GM20000 (cell line): ENCODE measurements around the gene LOC101059915.
"Not testable (repeated sequence)": the region's sequence is repeated elsewhere in the genome, so short reads cannot be mapped to it uniquely, and the experiment has no call there.

ENCODE experiments used
- DNase-seq: peaks from one replicate; pipeline ENCODE4 v3.0.0; 2012; ENCODE audit warnings: low spot score

LOC101059915 gene

DNA sequence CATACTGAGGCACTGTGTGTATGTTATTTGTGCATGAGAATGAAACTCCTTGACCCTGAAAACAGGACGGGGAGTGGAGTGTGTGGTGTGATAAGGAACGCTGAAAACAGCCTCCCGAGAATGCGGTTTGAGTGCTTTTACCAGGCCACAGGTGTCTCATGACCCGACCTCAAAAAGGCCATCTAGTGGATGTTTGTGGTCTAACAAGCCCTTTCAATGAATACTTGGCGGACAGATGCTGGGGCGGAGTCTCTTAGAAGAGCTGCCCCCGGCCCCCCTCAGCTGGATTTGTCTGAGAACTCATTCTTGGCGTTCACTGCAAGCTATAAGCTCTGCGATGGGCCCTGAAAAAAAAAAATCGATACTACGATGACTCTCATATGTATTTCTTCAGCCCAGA lies 35.5 kb downstream of the LOC101059915 start:
- not testable (repeated sequence) for DNase-seq

DNA sequence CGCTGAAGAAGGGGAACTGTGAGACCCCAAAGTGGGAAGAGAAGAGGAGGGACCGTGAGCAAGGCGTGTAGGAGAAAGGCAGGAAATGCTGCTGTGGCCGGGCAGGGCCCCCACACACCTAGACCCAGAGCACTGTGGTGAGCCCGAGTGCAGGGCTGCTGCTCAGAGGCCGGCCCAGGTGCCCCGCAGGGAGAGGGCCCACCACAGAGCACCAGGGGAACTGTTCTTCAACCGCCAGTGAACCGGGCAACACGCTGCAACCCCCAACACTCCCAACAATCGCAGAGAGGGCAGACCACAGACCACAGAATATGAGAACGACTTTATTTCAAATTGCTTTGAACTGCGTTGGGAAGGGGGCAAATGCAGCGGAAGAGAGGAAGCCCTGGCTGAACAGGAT lies 46.7 kb downstream of the LOC101059915 start:
- not testable (repeated sequence) for DNase-seq

DNA sequence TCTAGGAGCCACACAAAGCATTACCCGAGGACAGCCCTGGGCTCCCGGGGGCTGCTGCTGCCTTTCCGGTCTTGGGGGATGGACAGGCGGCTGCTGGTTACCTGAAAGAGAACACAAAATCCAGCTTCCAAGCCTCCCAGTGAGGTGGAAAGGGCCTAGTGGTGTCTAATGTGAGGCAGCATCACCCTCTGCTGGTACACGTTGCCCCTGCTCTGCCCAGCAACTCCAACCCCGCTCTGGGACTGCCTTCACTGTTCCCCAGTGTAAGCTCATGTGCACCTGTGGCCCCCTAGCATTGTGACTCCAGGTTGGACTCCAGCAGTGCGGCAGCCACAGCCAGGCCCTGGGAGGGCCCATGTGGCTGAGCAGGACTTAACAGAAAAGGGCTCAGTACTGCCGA lies 48.2 kb downstream of the LOC101059915 start:
- DNase-seq: not testable (repeated sequence)

DNA sequence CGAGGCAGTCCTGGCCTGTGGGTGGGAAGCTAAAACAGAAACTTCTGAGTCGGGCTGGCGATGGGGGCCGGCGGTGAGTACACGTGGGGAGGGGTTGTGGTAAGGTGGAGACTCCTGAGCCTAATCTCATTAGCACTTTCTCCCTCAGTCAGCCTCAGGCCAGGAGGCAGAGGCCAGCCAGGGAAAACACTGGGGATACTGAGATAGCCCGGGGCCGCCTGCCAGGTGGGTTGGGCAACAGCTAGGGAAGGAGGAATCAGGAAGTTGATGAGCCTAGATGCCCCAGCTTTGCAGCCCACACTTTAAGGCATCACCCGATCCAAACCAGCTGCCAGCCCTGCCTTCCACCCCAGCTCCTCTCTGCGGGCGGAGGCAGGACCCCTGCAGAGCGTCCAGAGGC lies 49.0 kb downstream of the LOC101059915 start:
- DNase-seq: not testable (repeated sequence)

DNA sequence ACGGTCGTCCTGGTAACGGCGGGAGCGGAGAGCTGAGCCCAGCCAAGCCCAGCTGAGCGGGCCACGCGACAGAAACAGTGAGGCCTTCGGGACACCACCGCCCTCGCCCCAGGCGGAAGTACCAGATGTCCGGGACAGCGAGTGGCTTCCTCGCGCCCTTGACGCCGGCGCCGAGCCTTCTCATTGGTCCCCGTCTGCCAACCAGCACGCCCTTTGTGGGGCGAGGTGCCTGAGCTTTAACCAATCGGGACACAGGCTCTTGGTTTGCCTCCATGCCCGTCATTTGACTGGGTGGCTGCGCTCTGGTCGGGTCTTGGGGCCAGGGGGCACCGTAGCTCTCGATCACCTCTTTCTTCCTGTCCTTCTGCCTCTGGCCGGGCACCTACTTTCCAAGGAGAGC lies 50.8 kb downstream of the LOC101059915 start, which contains the start of gene CXorf49:
TSS of gene CXorf49 (minus strand) at position 101 of the 400 bp plus-strand sequence. CDS start 134 bp downstream, outside the sequence.
- DNase-seq: not testable (repeated sequence)

DNA sequence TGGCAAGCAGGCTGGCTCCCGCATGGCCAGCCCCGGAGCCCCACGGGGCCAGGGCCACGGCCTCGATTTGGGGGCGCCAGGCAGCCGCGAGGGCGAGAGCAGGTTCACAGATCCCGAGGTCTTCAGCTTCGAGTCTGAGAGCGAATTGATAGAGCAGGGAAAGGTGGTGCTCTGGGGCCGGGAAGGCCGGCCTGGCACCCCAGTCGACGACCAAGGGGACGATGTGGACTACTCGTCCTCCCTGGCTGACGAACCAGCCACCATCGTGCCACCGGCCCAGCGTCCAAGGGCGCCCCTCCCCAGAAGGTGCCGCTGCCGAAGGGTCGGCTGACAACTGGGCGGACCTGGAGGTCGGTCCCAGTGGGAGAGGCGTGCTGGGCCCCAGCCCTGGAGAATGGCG lies 51.8 kb downstream of the LOC101059915 start:
- DNase-seq: not testable (repeated sequence)

DNA sequence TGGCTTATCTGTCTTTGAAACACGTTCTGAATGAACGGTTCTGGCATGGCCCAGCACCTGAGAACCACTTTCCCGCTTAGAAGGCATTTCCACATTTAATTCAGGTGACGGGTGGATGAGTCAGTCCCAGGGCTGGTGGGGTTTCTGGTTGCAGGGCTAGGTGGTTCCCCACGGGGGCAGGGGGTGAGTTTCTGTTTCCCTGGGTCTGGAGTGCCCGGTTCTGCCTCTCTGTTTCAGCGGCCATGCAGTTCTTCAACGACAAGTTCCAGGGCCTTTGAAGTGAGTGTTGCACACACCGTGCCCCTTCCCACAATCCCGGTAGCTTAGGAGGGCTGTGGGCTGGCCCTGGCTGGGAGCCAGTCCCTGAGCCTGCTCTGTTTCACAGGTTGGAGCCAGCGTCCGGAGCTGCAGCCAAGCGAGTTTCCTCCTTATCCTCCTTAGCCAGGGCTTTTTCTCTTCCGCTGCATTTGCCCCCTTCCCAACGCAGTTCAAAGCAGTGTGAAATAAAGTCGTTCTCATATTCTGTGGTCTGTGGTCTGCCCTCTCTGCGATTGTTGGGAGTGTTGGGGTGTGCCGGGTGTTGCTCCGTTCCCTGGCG lies 53.0 kb downstream of the LOC101059915 start:
- not testable (repeated sequence) for DNase-seq
